Smooth muscle cell (in vitro differentiated cells): ENCODE results near the gene COMMD7. TPM values are rescaled to one million over a fixed set of nuclear protein-coding genes. Genes with fewer than 3 reads are reported as not detected.

Experiments
- DNase-seq: peaks from one replicate; lab custom pipeline; 2025; ENCODE audit not compliant: unreplicated experiment; lab: John Stamatoyannopoulos, UW
- H2AFZ ChIP-seq: fragments of 200-600 bp; sonication (generic); 2 replicates; pipeline ENCODE4 v1.6.0; 2016; ENCODE audit warnings: antibody characterized with exemption, low read depth, mild to moderate bottlenecking
- H3F3A ChIP-seq: fragments of 200-600 bp; sonication (generic); 2 replicates; pipeline ENCODE4 v1.6.0; 2017; ENCODE audit warnings: antibody characterized with exemption, low read depth
- H3K27ac ChIP-seq: fragments of 200-600 bp; sonication (generic); 2 replicates; pipeline ENCODE4 v1.5.1; 2016; ENCODE audit warnings: low read depth, mild to moderate bottlenecking
- H3K27me3 ChIP-seq: fragments of 200-600 bp; sonication (generic); 2 replicates; pipeline ENCODE4 v1.6.1; 2016; ENCODE audit warnings: low read depth, mild to moderate bottlenecking
- H3K36me3 ChIP-seq: fragments of 200-600 bp; sonication (generic); 2 replicates; pipeline ENCODE4 v1.5.1; 2016; ENCODE audit warnings: low read depth
- H3K4me1 ChIP-seq: fragments of 200-600 bp; sonication (generic); 2 replicates; pipeline ENCODE4 v1.5.1; 2016; ENCODE audit warnings: low read depth
- H3K4me2 ChIP-seq: fragments of 200-600 bp; sonication (generic); 2 replicates; pipeline ENCODE4 v1.6.0; 2016; ENCODE audit warnings: mild to moderate bottlenecking
- H3K4me3 ChIP-seq: fragments of 200-600 bp; sonication (generic); 2 replicates; pipeline ENCODE4 v1.5.1; 2016; ENCODE audit warnings: mild to moderate bottlenecking
- H3K79me2 ChIP-seq: fragments of 200-600 bp; sonication (generic); 2 replicates; pipeline ENCODE4 v1.6.0; 2016; ENCODE audit warnings: low read depth, mild to moderate bottlenecking
- H3K9ac ChIP-seq: fragments of 200-600 bp; sonication (generic); 2 replicates; pipeline ENCODE4 v1.6.0; 2016; ENCODE audit warnings: low read depth
- H3K9me3 ChIP-seq: fragments of 200-600 bp; sonication (generic); replicated peaks from 2 replicates; pipeline ENCODE4 v1.5.1; 2016; ENCODE audit warnings: low read depth
- H4K20me1 ChIP-seq: fragments of 200-600 bp; sonication (generic); 2 replicates; pipeline ENCODE4 v1.6.0; 2016; ENCODE audit warnings: low read depth
- CTCF ChIP-seq: fragments of 200-600 bp; sonication (generic); IDR thresholded peaks from 2 replicates; pipeline ENCODE4 v1.5.1; 2017; ENCODE audit warnings: borderline replicate concordance, mild to moderate bottlenecking, antibody characterized with exemption; ENCODE audit not compliant: insufficient read depth, poor library complexity, severe bottlenecking
- WGBS: methylation state at CpG from one replicate; pipeline ENCODE4 v1.1.7; 2016; ENCODE audit warnings: low lambda C conversion rate; 5-methylcytosine and 5-hydroxymethylcytosine counted together
- polyA plus RNA-seq: library from polyadenylated mRNA; unstranded; fragments of >200 nt; fragmentation: Nextera tagmentation; extraction: Ambion mirVana; gene quantifications from 2 replicates; pipeline ENCODE4 v1.2.1, GENCODE V29; 2016
- total RNA-seq: library from RNA; depleted of rRNA; stranded (reverse); fragments of >200 nt; gene quantifications from 2 replicates; pipeline ENCODE4 v1.2.3, GENCODE V29; 2014

Gene COMMD7
- total and polyA plus RNA-seq, 2 experiments from 2014 or later, result 29.2 to 57.6 TPM

GRCh38 chr20:32790751-32791057 lies 47.4 kb upstream of the COMMD7 start:
- 99% methylated on average over 3 of the region's 3 CpGs for WGBS

GRCh38 chr20:32789896-32790750 lies 46.9 kb upstream of the COMMD7 start:
- Histone ChIP-seq H3K4me1 (peaks cover 5% of the 10 kb centered on the region), H3K4me3 (no peak overlapping the region), H3F3A (no peaks in the 10 kb centered on the region), H3K36me3 (no peaks in the 10 kb centered on the region), H3K9ac (no peak overlapping the region), H2AFZ (no peak overlapping the region), H3K27ac (no peak overlapping the region), H3K79me2 (no peaks in the 10 kb centered on the region), H3K9me3 (no peaks in the 10 kb centered on the region), H3K4me2 (no peak overlapping the region), H4K20me1 (no peaks in the 10 kb centered on the region), H3K27me3 (no peaks in the 10 kb centered on the region)
- WGBS, result 91% methylated on average over 6 of the region's 6 CpGs
- peak; percentile 13 for DNase-seq
- TF ChIP-seq CTCF, result peak; percentile 100

More at GRCh38 chr20:32790751-32791057, 47.4 kb upstream of the COMMD7 start:
- H3K27me3 ChIP-seq, result no peaks in the 10 kb centered on the region
- no peaks in the 10 kb centered on the region for H3F3A ChIP-seq
- H3K27ac ChIP-seq, result no peak overlapping the region
- no peak overlapping the region for H3K4me2 ChIP-seq
- H4K20me1 ChIP-seq, result no peaks in the 10 kb centered on the region
- DNase-seq, result no peak
- H3K36me3 ChIP-seq, result no peaks in the 10 kb centered on the region
- no peaks in the 10 kb centered on the region for H3K9me3 ChIP-seq
- H3K4me3 ChIP-seq, result no peak overlapping the region
- no peak overlapping the region for H3K9ac ChIP-seq
- no peaks in the 10 kb centered on the region for H3K79me2 ChIP-seq
- H2AFZ ChIP-seq, result no peak overlapping the region
- TF ChIP-seq CTCF, result no peak
- peaks cover 5% of the 10 kb centered on the region for H3K4me1 ChIP-seq

GRCh38 chr20:32787168-32787567 lies 43.9 kb upstream of the COMMD7 start:
- Histone ChIP-seq H3K4me3 (no peak overlapping the region), H3K4me1 (no peaks in the 10 kb centered on the region), H4K20me1 (no peaks in the 10 kb centered on the region), H3K9ac (no peak overlapping the region), H3K79me2 (no peaks in the 10 kb centered on the region), H3F3A (no peaks in the 10 kb centered on the region), H3K36me3 (no peaks in the 10 kb centered on the region), H3K27ac (no peak overlapping the region), H3K27me3 (no peaks in the 10 kb centered on the region), H3K4me2 (no peak overlapping the region), H2AFZ (no peak overlapping the region), H3K9me3 (no peaks in the 10 kb centered on the region)
- DNase-seq, result no peak
- no peak for TF ChIP-seq CTCF
- 97% methylated on average over 16 of the region's 16 CpGs for WGBS

- H3K27ac ChIP-seq, result no peak overlapping the region
- WGBS, result 96% methylated on average over 16 of the region's 16 CpGs
- TF ChIP-seq CTCF, result no peak
- DNase-seq, result no peak
- no peaks in the 10 kb centered on the region for H3F3A ChIP-seq
- H2AFZ ChIP-seq, result no peak overlapping the region
- H4K20me1 ChIP-seq, result no peaks in the 10 kb centered on the region
- no peak overlapping the region for H3K9ac ChIP-seq
- H3K9me3 ChIP-seq, result no peaks in the 10 kb centered on the region
- H3K4me1 ChIP-seq, result peaks cover 6% of the 10 kb centered on the region
- no peaks in the 10 kb centered on the region for H3K36me3 ChIP-seq
- no peaks in the 10 kb centered on the region for H3K27me3 ChIP-seq
- H3K4me2 ChIP-seq, result no peak overlapping the region
- H3K79me2 ChIP-seq, result no peaks in the 10 kb centered on the region
- no peak overlapping the region for H3K4me3 ChIP-seq
Observed at GRCh38 chr20:32786059-32786760, 42.9 kb upstream of the COMMD7 start.
